NCI-H146 (cell line): ENCODE measurements around the gene WWOX.

Experiments used
- DNase-seq: peaks from one replicate; lab custom pipeline; 2025; lab: John Stamatoyannopoulos, UW

Gene WWOX

DNA sequence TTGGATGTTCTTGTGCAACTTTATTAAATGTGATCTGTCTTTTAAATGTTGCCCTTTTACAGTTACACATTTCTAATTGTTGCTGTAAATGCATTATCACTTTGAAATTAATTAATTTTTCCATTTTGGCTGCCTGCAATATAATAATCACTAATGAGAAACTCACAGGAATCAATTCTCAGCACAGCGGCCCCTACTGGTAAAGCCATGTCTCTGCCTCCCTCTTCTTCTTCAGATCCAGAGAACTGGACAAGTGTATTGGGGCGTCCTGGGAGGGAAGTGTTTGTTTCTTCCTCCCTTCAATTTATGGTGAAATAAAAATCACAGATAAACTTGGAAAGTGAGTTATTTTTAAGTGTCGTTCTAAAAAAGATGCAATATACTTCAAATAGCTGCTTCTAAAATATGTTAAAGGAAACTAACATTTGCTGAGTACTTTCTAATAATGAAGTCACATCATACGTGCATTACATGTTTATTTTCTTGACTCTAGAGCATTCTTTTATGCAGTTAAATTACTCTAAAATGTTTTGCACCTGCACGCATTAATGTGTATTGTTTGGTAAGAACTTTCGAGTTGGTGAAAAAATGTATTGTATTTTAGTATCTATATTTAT, 338.0 kb downstream of the WWOX start:
- DNase-seq, result peak; percentile 26

DNA sequence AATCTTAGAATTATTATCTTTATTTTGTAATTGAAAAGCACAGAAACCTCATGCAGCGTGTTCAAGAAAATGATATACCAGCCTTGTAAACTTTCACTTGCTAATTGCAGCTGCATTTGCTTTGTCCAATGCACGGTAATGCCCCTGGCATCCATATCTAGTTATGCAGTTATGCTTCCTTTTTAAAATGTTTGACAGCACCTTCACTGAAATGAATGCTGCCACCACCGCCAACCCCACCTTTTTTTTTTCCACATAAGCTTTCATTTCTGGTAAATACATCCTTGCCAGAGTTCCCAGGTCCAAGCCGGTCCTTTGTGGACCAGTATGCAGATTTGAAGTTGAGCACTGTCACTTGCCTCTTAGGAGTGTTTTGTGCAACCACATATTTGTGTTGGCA, 338.8 kb downstream of the WWOX start:
- no peak for DNase-seq

DNA sequence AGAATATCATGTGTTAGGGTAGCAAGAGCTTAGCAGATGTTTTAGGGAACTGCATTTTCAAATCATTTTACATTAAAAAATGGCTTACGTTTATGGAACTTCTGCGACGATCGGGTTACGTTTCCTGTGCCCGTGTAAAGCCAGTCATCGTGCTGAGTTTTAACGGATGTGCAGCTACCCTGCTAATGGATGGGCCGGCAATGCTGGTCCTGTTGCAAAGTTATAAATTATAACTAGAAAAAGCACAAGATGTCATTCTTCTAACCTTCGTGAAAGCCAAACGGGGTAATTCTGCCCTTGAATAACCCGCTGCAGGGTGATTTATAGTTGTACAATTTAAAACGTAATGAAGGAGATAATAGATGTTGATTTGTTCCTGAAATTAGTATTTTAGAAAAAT, 339.2 kb downstream of the WWOX start:
- no peak for DNase-seq

DNA sequence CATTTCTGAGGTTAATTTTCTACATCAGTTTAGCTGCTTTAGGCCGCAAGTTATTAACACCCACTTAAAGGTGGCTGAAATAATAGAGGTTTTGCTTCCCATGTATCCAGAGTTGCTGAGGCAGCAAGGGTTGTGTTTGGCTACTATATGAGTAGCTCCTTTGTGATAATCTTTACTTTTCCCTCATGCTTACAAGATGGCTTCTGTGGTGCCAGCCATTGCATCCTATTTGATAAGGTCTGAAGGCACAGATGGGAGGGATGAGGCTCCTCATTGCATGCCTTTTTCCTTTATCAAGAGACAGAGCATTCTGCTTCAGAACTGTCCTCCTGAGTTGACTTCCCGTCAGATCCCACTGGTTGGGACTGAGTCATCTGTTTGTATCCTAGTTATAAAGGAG, 340.2 kb downstream of the WWOX start:
- no peak for DNase-seq

DNA sequence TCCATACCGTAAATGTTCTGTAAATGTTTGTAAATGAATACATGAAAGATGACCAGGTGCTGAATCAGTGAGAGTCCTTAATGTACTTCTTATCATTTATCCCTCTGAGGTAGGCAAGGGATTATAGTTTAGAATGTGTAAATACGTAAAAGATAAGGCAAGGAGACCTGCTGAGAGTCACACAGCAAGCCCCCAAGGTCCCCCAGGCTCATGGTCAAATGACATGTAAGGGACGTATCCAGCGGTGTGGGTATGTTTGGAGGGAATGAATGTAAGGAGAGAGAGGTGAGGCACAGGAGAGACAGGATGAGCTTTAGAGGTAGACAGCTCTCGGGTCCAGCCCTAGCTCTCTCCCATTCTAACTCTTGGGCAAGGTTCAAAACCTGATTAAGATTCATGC, 341.8 kb downstream of the WWOX start:
- peak; percentile 45 for DNase-seq

DNA sequence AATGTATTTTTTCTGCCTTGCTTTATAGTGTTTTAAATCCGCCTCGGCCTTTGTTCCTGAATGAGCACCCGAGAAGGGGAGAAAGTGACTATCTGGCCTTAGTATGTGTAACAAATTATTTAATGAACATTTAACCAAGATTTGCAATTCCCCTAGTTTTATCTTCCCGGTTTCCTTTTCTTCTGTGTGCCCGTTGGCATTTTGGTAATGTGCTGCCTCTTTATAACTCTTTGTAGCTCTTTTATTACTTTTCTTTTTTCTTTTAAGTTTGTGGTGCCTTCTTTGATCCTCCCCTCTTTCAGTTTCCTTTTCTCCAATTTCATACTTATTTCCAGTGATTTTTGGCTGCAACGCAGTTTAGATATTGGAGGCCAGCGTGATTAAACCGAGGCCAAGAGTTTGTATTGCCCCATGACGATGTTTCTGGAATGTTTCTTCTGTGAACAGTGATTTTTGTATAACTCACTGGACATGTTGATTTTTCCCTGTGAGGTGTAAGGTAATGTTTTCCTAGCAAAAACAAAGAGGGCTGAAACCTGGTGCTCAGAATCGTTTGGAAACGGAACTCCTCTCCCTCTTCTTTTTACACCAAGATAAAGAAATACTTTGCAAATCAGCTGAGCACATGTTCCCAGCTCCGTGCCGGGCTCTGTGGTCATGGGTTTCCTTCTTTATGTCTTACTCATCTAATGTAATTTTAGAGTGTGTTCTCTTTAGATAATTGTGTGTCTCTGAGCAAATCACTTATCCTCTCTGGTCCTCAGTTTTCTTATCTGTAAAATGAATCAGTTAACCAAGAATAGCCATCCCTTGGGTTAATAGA, 344.3 kb downstream of the WWOX start:
- DNase-seq, result no peak

DNA sequence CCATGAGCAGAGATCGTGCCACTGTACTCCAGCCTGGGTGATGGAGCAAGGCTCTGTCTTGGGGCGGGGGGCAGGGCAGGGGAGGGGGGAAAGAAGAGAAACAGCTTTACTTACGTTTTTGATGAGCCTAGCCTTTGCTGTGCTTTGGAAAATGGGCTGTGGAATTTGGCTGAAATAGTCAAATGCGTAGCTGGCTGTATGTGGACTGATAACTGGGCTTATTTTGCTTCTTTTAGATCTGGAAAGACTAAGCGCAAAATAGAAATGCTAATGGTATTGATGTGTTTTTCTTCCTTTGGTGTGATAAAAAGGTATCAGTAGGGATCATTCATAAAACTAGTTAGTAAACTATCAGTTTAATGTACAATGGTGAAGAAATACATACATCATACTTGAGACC, 346.4 kb downstream of the WWOX start:
- no peak for DNase-seq

DNA sequence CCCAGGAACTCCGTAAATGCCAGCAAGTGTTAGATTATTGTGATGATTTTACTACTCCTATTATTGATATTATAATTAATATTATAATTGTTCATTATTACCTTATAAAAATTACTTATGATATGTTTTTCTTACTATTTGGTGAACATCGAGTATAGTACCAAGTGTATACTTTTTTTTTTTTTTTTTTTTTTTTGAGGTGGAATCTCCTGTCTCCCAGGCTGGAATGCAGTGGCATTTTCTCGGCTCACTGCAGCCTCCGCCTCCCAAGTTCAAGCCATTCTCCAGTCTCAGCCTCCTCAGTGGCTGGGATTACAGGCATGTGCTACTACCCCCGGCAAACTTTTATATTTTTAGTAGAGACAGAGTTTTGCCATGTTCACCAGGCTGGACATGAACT, 347.0 kb downstream of the WWOX start:
- no peak for DNase-seq

DNA sequence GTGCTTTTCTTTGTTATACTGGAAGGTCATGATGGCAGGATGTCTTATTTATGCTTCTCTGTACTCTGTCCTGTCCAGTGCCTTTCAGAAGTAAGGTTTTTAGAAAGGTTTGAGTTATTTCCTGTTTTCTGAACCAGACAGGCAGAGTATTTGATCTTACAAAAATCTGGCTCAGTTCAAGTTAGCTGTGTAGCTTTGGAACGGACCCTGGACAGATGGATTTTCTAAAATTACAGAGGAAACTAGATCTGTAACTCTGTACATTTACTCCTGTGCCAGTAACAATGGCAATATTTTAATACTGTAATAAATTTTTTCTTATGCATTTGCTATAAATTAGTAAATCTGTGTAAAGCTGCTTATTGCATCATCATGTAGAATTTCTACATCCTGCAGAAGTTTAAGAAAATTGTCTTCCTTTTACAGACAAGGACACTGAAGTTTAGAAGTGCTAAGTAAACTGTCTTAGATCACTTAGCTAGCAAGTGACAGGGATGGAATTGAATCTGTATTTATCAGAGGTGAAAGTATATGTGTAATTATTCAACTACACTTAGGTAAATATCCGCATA, 347.6 kb downstream of the WWOX start:
- DNase-seq, result no peak

DNA sequence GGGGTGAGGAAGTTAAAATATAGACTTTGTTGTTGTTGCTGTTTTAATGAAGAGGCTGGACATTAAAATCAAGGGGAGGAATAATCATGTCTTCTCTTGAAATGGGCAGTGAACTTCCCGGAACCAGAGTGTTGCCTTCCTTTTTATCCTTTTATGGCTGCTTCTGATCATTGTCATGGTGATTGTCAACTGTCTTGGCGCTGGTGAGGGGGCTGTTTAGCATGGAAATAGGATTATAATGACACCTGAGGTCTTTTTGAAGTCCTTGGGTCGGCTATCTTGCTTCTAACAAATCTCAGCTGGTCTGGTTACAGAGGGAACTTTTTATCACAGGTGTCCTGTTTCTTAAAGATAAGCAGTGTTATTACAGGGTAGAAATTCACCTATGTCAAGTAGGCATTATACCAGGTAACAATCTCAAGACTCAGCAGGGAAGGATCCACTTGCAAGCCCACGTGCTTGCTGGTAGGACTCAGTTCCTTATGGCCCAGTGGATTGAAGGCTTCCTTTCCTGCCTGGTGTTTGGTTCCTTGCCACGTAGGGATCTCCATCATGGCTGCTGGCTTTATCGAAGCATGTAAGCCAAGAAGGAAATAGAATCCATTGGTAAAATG, 349.3 kb downstream of the WWOX start:
- no peak for DNase-seq

DNA sequence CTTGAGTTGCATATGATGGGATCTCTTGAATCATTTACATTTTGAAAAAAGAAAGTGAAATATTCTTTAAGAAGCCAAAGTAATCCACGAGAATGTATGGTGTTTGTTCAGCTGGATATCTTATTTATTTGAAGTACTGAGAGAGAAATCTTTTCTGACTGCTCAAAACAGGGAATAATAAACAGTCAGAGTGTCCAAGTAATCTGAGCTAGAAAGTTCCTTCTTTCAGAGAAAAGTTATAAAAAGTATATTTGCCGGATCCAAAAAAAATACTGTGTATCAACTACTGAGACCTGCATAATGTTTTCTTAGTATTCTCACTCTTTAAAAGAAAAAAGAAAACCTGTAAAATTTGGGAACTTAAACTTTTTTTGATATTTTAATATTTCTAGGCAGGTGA, 350.8 kb downstream of the WWOX start:
- no peak for DNase-seq

DNA sequence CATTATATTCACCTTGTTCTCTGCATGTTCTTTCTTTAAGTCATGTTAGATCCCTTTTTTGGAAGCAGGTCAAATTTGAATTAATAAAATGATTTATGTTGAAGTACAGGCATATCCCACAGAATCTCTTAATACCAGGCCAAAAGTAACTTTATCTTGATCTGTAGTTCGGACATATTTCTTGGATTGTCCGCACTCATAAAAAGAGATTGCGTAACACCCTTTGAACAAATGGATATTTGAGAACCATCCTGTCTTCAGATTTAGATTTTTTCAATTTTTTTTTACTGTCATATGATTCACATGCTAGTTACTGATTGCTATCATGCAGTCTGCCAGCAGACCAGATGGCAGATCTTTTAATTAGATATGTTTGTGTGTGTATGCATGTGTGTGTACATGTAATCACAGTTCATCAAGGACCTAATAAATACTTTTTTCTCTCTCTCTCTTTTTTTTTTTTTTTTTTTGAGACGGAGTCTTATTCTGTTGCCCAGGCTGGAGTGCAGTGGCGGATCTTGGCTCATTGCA, 352.6 kb downstream of the WWOX start:
- no peak for DNase-seq

DNA sequence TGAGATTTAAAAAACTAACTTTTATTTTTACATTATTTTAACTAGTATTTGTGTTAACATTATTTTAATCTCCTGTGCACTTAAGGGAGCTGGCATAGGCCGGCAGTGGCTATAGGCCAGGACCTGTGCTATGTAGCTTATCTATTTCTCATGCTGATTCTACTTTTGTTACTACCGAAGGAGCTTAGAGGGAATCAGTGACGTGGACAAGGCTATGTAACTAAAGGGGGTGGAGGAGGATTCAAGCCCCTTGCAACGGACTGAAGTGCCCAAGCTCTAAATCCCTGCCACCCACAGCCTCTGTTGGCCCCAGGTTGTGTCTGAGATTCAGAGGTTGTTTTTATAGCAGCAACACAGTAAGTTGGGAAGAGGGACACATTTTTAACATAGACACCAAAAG, 356.4 kb downstream of the WWOX start:
- DNase-seq, result no peak

DNA sequence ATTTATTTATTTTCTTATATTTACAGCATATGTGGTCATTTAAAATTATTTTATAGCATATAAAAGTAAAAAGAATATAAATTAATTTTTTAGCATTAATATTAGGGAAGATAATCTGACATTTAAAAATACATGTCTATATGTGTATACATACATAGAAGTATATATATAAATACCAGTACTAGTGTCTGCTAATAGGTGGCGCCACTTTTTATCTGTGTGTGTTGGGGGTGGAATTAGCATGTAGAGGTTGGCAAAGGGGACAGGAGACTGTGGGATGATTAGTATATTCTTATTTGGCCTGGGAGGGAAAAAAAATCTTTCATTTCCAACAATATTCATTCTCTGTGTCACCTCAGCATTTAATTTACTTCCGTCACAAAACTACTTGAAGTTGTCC, 359.1 kb downstream of the WWOX start:
- no peak for DNase-seq

DNA sequence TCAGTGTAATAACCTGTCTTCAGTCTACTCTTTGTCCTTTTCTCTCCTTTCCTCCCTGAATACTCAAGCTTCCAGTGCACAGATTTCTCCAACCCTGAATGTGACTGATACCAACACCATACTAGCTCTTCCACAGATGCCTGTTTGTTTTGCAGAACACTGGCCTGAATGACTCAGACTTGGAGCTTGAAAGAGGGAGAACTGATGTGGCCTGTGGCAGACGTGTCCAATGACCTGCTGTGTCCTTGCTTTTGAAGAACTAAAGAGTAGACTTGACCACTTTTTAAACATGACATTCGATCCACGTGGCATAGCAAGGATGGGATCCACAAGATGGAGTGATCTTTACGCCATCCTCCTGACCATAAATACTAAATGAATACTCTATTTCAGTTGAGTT, 361.0 kb downstream of the WWOX start:
- DNase-seq, result no peak

DNA sequence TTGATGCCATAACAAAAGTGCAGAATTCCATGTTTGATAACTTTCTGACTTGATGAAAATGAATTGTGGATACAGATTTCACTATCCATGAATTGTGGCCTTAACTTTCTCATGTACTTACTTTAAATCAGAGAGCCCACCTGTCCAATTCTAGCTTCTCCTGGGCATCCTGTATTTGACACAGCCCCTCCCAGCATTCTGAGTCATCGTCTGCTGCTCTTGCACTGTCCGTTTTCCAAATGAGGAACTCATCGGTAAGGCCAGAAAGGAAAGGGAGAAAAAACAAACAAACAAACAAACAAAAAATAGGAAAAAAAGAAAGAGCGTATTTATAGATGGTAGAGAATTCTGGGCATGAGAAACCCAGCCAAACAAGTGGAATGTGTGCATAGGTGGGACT, 361.6 kb downstream of the WWOX start:
- DNase-seq, result no peak

DNA sequence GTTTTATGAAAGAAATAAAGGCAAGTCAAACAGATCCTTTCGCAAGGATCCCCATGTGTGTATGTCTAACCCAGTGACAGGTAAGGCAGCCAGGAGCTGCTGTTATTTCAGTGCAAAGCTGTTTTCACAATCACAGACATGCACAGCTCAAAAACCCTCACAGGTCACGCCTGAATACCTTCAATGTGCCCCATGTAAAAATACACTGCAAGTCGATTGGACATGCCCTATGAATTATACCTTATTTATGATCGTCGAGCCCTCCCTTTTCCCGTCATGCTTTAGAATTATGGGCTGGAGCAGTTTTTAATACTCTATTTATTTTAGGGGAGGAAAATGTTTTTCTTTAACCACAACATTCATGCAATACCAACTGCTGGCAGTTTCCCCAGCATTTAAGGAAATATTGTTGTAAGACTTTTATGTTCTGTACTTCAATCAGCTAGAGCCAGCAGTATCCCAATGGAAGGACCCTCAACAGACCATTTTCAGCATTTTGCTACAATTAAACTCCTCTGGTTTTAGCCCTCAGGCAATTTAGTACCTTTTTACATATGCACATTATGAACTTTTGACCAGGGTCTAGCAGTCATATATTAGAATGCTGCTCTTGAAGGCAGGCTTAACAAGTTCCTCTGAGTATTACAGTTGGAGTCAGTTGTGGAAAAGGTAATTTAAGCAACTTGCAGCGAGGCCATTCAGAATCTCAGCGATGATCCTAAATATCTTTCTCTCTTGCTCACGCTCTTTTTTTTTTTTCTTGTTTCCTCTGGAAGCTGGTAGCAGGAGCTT, 362.2 kb downstream of the WWOX start:
- no peak for DNase-seq

DNA sequence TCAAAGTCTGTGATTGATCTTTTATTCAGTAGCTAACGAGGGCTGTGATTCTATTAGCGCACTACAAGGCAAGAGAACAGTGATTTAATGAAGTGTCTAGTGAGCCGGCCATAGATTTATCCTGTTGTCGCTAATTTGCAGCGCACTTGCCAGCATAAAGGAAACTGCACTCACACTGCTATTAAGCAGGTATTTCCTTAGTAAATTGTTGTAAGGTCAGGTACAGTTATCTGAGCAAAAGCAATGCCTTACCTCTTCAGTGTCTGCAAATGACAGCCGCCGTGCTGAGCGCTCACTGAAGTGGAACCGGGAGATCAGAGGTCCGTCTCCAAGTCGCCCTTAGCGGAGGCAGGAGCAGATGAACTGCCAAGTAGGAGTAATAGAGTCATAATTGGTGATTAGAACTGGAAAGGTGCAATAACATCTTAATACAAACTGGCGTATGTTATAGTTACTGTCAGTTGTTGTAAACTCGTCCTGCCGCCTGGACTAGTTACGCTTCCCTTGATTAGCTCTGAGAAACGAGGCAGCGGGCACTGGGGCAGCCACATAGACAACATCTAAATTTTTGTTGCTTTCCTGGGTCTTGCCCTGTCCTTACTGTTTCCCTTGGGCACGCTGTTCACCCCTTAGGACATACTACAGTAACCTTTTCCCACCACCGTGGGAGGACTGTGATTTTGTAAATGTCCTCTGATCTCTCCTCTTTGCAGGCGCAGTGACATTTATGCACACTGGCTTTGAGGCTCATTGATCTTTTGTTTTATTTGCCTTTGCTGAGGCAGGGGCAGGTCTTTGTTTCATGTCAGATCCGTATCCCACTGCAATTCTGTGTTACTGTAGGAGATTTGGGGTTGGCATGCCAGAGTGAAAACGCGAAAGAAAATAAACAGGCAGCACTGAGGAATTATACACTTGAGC, 363.1 kb downstream of the WWOX start:
- DNase-seq, result no peak

DNA sequence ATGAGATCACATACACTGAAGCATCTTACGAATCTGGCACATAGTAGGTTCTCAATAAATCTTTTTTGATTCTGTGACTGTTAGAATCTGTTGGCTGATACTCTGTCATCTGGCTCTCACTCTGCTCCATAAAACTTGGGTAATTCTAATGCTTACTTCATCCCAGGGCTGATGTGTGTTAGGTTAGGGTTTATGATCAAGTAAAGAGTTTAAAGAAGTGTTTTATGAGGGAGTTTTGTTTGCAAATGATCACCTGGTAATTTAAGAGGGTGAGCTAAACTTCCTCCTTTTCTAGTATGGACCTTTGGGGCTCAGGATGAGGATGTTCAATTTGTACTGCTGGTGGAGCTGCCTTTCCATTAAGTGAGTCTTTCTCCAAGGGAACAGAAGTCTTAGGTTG, 364.1 kb downstream of the WWOX start:
- DNase-seq, result no peak

DNA sequence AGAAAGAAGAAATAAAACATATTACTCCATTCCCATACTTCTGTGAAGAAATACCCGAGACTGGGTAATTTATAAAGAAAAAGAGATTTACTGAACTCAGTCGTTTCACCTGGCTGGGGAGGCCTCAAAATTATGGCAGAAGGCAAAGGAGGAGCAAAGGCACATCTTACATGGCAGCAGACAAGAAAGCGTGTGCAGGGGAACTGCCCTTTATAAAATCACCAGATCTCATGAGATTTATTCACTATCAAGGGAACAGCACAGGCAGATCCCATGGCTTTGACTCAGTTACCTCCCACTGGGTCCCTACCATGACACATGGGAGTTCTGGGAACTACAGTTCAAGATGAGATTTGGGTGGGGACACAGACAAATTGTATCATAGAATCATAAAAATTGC, 365.4 kb downstream of the WWOX start:
- no peak for DNase-seq

DNA sequence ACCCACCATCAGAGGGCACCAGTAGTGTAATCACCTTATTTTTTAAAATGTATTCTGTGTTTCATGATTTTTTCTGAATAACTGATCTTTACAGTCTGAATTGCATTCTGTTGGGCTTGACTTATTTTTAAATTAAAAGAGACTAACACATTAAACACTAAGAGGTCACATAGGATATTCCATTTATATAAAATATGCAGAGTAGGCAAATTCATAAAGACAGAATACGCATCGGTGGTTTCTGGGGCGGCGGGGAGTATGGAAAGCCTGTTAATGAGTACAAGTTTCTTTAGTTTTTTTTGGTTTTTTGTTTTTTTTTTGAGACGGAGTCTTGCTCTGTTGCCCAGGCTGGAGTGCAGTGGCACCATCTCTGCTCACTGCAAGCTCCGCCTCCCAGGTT, 366.3 kb downstream of the WWOX start:
- no peak for DNase-seq
